HCT116 (cell line): ENCODE measurements around the gene KCND2.

ENCODE experiments used
- ATF3 ChIP-seq: IDR thresholded peaks from 2 replicates; pipeline ENCODE4 v1.6.1; 2012
- CEBPB ChIP-seq: IDR thresholded peaks from 2 replicates; pipeline ENCODE4 v1.6.1; 2012; ENCODE audit warnings: low read depth
- CTCF ChIP-seq, 3 experiments: fragments of 200-600 bp in 1 of 3; sonication (generic) in 1 of 3; IDR thresholded peaks in 2 of 3; conservative IDR thresholded peaks in 1 of 3; 2 replicates each; pipeline ENCODE4 v1.5.1; 2012 to 2017; ENCODE audit warnings: low read depth in 2 of 3, low read length in 2 of 3, antibody characterized with exemption in 1 of 3, borderline replicate concordance in 1 of 3, control low read depth in 1 of 3, mild to moderate bottlenecking in 1 of 3, mixed read lengths in 1 of 3, mixed run types in 1 of 3, moderate library complexity in 1 of 3; ENCODE audit not compliant: insufficient read depth in 1 of 3
- EGR1 ChIP-seq: IDR thresholded peaks from 2 replicates; pipeline ENCODE4 v1.6.1; 2012; ENCODE audit warnings: low read depth
- EZH2 ChIP-seq: fragments of 200-600 bp; sonication (generic); IDR thresholded peaks from 2 replicates; pipeline ENCODE4 v1.6.1; 2017; ENCODE audit warnings: antibody characterized with exemption, mixed run types
- EZH2phosphoT487 ChIP-seq: fragments of 200-600 bp; IDR thresholded peaks from 2 replicates; pipeline ENCODE4 v1.6.1; 2018; ENCODE audit warnings: antibody characterized with exemption, borderline replicate concordance
- MAX ChIP-seq: IDR thresholded peaks from 2 replicates; pipeline ENCODE4 v1.6.1; 2012
- POLR2A ChIP-seq: IDR thresholded peaks from 2 replicates; pipeline ENCODE4 v1.7.0; 2011; ENCODE audit warnings: borderline replicate concordance; ENCODE audit not compliant: insufficient read depth, insufficient read length; ENCODE audit errors: extremely low read depth
- POLR2AphosphoS5 ChIP-seq: IDR thresholded peaks from 2 replicates; pipeline ENCODE4 v1.6.1; 2011; ENCODE audit warnings: mild to moderate bottlenecking, low read depth, low read length, moderate library complexity
- SRF ChIP-seq: IDR thresholded peaks from 2 replicates; pipeline ENCODE4 v1.6.1; 2012; ENCODE audit warnings: low read depth
- TCF7L2 ChIP-seq: IDR thresholded peaks from 2 replicates; pipeline ENCODE4 v1.7.0; 2011; ENCODE audit warnings: borderline replicate concordance, inconsistent platforms; ENCODE audit not compliant: insufficient read depth, insufficient read length; ENCODE audit errors: extremely low read depth
- YY1 ChIP-seq: IDR thresholded peaks from 2 replicates; pipeline ENCODE4 v1.6.1; 2011; ENCODE audit warnings: low read length, low read depth, moderate library complexity, mild to moderate bottlenecking; ENCODE audit not compliant: insufficient replicate concordance; ENCODE audit errors: extremely low read depth
- ZFX ChIP-seq: fragments of 450-650 bp; IDR thresholded peaks from 2 replicates; pipeline ENCODE4 v1.6.1; 2017
- ZNF274 ChIP-seq: fragments of 200-500 bp; sonication (Bioruptor generic); IDR thresholded peaks from 2 replicates; pipeline ENCODE4 v1.6.1; 2014; ENCODE audit warnings: mild to moderate bottlenecking, low read depth, low read length, inconsistent platforms

- TF ChIP-seq ZNF274, result no peak
- no peak for TF ChIP-seq CTCF (IDR thresholded peaks at IDR 0.05 in 2 of 3, conservative IDR thresholded peaks at IDR 0.05 in 1 of 3; ENCODE audit: borderline replicate concordance in 1 of 3, insufficient read depth in 1 of 3, low read depth in 2 of 3, low read length in 2 of 3)
- TF ChIP-seq CEBPB, result no peak
- TF ChIP-seq ZFX, result no peak
- TF ChIP-seq POLR2A, result no peak
- TF ChIP-seq YY1, result no peak
- TF ChIP-seq EZH2phosphoT487, result no peak
- no peak for TF ChIP-seq EGR1
- TF ChIP-seq POLR2AphosphoS5, result no peak
- no peak for TF ChIP-seq TCF7L2
- TF ChIP-seq EZH2, result no peak
- TF ChIP-seq MAX, result no peak
- no peak for TF ChIP-seq SRF
- TF ChIP-seq ATF3, result no peak
These were observed 251.0 kb downstream of the KCND2 start for GRCh38 chr7:120523985-120524384.
